ENCODE measurements around the gene COL4A1.

DNA sequence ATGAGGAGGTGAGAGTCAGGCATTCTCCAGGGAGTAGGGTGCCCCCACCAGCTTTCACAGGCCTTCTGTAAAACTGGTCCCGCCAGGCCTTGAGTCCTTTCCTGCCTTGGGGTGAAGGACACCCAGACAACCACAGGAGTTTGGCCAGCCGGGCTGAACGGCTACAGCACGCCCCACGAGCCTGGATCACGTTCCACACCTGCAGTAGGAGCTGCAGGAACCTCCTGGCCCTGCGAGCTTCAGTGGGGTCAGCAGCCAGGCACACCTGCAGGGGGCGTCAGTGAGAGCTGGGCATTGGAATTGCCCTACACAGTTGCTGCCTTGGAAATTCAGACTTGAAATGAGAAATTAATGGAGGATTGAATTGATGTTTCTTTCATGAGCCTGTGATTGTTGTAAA lies 45.8 kb upstream of the COL4A1 start:
- TF ChIP-seq BHLHE40 (IDR thresholded peaks at IDR 0.05; ENCODE audit: borderline replicate concordance) = no peak
- TF ChIP-seq, protein P1, sequence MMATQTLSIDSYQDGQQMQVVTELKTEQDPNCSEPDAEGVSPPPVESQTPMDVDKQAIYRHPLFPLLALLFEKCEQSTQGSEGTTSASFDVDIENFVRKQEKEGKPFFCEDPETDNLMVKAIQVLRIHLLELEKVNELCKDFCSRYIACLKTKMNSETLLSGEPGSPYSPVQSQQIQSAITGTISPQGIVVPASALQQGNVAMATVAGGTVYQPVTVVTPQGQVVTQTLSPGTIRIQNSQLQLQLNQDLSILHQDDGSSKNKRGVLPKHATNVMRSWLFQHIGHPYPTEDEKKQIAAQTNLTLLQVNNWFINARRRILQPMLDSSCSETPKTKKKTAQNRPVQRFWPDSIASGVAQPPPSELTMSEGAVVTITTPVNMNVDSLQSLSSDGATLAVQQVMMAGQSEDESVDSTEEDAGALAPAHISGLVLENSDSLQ (IDR thresholded peaks at IDR 0.05) = no peak

All from HEK293T (cell line).